OCI-LY1 (cell line): Measurements from ENCODE around the gene PNKP.

Experiments
- CTCF ChIP-seq: fragments of 200-600 bp; sonication (generic), shearing (Covaris generic); IDR thresholded peaks from 2 replicates; pipeline ENCODE4 v1.5.1; 2017; ENCODE audit warnings: mild to moderate bottlenecking, antibody characterized with exemption, low read length, moderate library complexity, mixed read lengths
- EZH2 ChIP-seq: fragments of 200-600 bp; sonication (generic), shearing (Covaris generic); IDR thresholded peaks from 2 replicates; pipeline ENCODE4 v1.8.0; 2017; ENCODE audit warnings: borderline replicate concordance, mixed run types, mild to moderate bottlenecking, antibody characterized with exemption, low read length, moderate library complexity, mixed read lengths

GRCh38 chr19:49881672-49882394, 14.5 kb upstream of the PNKP start:
- TF ChIP-seq CTCF: no peak
- TF ChIP-seq EZH2: no peak
